EL (cell line): ENCODE data around the gene TRMT2A.

ENCODE experiments used
- DNase-seq: peaks from one replicate; pipeline ENCODE4 v3.0.0-alpha.2; 2016

The TRMT2A gene

DNA sequence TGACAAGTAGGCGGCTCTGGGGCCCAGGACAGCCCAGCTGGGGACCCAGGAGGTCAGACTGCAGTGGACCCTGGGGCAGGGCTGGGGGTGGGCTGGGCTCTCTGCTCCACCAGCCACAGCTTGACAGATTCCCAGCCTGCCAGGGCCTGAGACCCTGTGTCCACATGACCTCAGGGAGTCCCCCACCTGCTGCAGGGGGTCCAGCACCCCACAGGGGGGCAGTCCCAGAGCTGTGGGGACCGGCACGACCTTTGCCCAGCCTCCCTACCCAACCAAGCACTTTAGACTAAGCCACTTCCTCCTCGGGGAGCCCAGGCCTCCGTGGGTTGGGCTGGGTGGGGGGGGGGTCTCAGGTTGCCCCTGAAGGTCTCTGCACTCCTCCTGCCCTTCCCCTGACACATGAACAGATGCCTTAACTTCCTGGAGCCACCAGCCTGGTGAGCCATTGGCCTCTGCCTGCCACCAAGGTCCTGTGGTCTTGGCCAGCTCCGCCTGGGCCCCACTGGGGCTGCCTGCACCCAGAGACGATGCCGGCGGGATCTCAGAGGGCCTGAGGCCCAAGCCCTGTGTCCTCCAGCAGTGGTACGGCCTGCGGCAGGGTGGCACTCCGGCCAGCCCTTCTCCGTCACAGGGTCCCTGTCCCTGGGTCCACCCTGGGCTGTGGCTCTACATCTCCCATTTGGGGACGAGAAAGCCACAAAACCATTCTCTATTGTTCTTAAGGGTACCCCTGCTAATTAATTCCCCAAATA lies 30.4 kb upstream of the TRMT2A start:
- DNase-seq, result no peak

DNA sequence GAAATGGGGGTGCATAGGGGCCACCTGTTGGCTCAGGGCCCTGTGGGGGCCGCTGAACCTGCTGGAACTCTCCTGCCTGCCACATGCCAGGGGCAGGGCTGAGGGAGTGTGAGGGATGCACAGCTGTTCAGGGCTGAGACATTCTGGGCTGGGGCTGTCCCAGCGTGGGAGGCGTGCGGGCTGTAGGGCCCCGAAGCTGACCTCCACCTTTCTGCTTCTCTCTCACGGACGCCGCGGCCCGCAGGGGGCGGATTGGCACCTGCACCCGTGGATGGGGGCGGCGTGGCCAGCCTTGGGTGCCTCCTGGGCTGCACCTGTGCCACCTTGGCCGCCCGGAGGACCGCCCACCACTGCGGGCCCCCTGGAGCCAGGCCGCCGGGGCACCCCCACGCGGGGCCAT lies 29.8 kb upstream of the TRMT2A start:
- DNase-seq, result no peak

DNA sequence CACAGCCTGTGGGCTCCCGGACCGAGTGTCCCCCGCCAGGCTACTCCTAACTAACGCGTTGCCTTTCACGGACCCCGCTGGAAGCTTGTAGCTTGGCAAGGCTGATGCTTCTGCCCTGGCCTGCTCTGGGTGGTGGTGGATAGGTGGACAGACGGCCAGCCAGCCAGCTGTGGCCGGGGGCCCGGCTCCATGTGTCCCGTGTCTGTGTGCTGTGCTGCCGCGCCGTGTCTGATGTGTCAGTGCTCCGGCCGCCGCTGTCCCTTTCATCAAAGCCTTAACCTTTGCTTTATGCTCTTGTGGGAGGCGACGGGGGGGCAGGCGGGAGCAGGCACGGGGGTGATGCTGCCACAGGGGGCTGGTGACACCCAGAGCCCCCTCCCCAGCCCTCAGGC lies 28.8 kb upstream of the TRMT2A start:
- DNase-seq, result no peak

DNA sequence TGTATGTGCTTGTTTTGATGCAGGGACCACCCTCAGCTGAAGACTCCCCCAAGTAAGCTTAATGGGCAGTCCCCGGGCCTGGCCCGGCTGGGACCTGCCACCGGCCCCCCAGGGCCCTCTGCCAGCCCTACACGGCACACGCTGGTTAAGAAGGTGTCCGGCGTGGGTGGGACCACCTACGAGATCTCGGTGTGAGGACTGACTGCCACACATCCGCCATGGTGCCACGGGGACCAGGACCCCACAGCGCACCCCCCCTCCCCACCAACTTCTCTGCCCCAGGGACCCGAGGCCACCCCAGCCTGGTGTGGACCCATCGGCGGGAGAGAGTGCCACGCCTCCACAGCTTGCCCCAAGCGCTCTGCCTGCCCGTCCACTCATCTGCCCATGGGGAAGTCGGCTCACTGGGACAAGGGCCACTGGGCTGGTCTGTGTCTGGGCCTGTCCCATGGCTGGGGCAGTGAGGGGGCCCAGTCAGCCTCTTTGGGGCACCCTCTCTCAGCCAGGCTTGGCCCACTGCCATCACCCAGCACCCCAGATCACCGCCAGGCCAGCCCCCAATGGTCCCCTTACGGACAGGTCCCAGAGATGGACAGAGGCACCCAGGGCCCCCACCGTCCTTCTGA lies 28.3 kb upstream of the TRMT2A start:
- DNase-seq, result no peak

DNA sequence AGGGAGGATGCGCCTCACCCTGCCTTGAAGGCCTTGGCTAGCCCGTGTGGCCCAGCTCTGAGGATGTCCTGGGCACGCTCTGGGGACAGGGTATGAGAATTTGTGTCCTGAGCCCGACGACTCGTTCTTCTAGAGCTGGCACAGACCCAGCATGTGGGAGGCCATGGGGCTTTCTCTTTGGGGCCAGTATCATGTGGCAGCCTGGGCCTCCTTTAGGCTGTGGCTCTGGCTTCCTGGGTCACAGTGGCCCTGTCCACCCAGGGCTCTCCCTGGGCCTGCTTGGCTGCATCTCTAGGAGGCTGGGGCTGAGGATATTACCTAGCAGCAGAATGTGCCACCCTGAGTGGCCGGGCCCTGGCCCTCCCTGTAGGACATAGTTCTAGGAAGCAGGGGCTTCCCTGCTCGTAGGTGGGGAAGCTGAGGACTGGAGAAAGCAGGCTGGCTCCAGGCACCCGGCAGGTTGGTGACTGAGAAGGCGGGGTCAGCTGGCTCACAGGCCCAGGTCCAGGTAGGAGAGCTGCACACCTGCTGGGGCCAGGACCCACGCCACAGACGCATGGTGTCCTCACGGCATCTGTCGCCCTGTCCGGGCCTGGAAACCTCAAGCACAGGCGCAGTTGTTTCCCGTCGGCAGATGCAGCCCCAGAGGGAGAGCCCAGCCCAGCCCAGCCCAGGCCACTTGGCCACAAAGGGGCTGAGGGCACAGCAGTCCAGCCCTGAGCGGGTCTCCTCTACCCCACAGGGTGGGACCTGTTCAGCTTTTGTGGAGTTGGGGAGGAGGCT lies 27.0 kb upstream of the TRMT2A start:
- no peak for DNase-seq

DNA sequence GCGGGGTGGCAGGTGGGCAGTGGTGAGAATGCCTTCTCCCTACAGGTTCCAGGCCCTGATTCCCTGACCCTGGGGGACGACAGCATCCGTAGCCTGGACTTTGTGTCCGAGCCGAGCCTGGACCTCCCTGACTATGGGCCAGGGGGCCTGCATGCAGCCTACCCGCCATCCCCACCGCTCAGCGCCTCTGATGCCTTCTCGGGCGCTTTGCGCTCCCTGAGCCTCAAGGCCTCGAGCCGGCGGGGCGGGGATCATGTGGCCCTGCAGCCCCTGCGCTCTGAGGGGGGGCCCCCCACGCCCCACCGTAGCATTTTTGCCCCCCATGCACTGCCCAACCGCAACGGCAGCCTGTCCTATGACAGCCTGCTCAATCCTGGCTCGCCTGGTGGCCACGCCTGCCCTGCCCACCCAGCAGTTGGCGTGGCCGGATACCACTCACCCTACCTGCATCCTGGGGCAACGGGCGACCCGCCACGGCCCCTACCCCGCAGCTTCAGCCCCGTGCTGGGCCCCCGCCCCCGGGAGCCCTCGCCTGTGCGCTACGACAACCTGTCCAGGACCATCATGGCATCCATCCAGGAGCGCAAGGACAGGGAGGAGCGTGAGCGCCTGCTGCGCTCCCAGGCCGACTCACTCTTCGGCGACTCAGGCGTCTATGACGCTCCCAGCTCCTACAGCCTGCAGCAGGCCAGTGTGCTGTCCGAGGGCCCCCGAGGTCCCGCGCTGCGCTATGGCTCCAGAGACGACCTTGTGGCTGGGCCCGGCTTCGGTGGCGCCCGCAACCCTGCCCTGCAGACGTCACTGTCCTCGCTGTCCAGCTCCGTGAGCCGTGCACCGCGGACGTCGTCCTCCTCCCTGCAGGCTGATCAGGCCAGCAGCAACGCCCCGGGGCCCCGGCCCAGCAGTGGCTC lies 25.9 kb upstream of the TRMT2A start:
- no peak for DNase-seq

DNA sequence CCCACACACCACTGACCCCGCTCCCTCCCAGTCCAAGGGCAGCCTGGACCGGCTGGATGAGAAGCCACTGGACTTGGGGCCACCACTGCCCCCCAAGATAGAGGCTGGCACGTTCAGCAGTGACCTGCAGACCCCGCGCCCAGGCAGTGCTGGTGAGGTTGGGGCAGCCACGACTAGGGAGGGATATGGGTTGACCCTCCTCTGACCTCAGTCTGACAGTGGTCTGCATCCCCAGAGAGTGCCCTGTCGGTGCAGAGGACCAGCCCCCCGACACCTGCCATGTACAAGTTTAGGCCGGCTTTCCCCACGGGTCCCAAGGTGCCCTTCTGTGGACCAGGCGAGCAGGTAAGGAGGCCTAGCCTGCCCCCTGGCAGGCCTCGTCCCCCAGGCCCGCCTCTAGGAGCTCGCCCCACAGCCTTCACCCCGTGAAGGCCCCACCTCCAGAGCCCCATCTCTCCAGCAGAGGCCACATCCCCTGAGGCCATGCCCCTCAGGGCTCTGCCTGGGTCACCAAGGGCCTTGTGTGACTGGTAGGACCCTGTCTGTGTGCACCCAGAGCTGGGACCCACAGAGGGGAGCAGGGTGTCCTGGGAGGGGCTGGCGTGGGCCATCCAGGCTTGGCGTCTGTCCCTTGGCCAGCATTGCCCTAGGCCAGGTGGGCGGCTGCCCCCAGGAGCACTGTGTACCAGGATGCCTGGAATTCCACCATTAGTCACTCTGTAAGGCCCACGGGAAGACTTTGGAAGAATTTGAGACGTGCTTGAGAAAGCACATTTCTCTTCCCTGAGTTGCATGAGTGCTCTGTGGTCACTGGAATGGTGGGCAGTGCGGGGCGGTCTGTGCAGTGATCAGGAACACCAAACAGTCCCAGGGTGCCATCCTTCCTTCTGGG lies 24.4 kb upstream of the TRMT2A start:
- DNase-seq, result peak; percentile 91

DNA sequence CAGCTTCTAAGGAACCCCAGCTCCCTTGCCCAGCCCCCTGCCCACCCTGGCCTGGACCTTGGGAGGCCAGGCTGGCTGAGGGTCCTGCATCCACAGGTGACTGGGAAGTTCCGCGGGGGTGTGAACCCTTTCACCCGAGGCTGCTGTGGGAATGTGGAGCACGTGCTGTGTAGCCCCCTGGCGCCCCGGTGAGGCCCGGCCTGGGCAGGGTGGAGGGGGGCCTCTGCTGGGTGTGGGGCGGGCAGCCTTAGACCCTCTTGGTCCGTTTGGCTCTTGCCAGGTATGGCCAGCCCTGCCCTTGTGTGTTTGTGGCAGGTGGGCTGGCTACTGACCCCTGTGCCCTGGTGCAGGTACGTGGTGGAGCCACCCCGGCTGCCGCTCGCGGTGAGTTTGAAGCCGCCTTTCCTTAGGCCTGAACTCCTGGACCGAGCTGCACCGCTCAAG lies 23.5 kb upstream of the TRMT2A start:
- no peak for DNase-seq

DNA sequence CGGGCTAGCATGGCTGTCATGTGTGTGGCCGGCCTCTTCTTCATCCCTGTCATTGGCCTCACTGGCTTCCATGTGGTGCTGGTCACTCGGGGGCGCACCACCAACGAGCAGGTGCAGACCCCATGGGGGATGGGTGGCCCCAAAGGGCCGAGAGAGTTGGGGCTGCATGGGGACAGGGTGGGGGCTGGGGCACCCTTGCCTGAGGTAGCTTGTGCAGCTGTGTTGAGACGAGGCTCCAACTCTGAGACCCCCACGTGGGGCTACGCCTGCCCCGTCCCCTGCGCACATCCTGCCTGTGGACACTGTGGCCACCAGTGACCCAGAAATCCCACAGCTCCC lies 23.1 kb upstream of the TRMT2A start:
- no peak for DNase-seq

DNA sequence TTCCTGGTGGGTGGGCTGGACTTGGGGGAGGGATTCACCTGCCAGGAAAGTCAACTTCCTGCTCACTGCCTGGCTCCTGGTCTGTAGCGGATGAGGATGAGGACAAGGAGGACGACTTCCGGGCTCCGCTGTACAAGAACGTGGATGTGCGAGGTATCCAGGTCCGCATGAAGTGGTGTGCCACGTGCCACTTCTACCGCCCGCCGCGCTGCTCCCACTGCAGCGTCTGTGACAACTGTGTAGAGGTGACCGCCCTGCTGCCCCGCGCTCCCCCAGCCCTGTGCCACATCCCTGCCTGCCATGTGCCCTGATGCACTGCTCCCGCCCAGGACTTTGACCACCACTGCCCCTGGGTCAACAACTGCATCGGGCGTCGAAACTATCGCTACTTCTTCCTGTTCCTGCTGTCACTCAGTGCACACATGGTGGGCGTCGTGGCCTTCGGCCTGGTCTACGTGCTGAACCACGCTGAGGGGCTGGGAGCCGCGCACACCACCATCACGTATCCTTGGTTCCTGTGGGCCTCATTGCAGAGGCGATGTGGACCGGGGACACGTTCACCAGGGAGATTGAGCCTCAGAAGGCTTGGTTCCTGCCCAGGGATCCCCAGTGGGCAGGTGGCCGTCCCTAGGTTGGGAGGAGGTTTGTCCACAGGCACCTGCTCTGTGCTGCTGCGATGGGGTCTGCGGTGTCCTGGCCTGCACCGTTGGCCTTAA lies 22.5 kb upstream of the TRMT2A start:
- DNase-seq, result no peak

DNA sequence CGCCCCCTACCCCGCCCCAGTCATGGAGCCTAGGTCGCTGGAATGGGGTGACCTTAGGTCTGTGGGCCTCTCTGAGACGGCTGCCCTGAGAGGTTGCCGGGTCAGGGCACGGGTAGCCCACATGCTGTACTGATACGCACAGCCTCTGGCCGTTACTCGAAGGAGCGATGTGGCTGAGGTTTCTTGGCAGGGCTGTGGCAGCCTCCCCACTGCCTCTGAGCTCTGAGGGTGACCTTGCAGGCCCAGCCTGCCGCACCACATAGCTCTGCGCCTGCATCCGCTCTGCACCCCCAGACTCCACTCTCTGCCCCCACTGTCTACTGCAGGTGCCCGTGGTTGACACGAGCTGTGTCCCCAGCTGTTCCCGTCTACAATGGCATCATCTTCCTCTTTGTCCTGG lies 21.8 kb upstream of the TRMT2A start:
- no peak for DNase-seq

DNA sequence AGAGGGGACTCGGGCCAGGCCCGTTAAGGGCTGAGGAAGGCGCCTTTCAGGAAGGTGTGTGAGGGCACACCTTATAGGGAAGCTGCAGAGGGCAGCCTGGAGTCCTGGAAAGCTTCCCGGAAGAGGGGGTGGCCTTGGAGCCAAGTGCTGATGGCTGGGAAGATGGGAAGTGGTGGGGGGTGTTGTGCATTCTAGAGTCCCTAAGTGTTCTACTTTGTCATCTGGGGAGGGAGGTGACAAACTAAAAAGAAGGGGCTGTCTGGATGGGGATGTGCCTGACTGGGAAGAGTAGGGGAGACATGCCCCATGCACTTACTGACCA lies 21.4 kb upstream of the TRMT2A start:
- DNase-seq, result no peak

DNA sequence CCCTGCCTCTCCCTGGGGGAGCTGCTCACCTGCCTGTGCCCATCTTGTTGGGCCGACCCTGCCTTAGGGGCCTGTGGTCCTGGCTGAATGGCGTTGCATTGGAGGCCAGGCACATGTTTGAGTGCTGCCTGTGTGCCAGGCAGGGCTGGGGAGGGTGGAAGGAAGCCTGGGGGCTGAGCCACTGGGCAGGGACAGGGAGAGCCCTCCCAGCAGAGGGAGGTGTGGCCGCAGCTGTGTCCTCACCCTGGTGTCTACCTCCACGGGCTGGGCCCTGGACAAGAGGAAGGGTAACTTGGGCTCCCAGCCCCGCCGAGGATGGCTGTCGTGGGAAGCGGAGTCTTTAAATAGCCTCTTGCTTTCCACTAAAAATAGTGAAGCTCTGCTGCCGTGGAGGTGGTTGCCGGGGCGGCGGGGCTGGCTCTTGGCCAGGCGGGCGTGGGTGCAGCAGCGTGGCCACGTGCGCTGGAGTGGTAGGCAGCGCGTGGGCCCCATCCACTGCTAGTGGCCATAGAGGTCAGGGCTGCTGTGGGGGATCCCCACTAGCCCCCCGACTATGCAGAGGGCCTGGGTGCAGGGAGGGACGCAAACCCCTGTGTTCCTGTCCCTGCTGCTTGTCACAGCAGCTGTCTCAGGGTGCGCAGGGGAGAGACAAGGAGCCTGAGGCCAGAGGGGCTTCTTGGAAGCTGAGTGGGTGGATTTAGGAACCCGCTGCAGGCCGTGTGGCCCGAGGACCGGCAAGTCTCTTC lies 20.8 kb upstream of the TRMT2A start:
- DNase-seq, result no peak

DNA sequence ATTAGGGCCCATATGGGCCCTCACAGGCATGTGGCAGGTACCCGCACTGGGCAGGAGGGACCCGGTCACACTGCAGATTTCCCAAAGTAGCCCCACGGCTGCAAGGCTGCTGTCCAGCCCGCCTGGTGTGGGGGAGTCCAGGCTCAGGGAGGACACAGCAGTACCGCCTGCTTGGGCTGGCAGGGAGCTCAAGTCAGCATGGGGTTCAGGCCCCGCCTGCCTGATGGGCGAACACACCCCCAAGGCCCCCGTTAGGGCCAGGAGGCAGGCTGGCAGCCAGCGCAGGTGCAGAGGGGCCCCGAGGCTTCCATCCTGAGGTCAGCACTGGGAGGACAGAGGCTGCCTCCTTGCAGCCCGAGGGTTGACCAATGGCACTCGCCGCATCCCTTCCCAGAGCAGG lies 20.1 kb upstream of the TRMT2A start:
- DNase-seq, result no peak

DNA sequence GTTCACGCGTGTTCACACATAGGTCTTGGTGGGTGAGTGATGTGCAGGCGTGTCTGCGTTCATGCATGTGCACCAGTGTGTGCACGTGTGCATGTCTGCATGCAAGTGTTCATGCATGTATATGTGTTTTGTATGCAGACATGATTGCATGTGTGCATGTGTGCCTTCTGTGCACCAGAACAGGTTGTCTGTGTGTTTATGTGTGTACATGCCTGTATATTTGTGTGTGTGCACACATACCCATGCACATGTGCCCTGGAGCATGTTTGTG lies 19.5 kb upstream of the TRMT2A start:
- DNase-seq, result no peak

DNA sequence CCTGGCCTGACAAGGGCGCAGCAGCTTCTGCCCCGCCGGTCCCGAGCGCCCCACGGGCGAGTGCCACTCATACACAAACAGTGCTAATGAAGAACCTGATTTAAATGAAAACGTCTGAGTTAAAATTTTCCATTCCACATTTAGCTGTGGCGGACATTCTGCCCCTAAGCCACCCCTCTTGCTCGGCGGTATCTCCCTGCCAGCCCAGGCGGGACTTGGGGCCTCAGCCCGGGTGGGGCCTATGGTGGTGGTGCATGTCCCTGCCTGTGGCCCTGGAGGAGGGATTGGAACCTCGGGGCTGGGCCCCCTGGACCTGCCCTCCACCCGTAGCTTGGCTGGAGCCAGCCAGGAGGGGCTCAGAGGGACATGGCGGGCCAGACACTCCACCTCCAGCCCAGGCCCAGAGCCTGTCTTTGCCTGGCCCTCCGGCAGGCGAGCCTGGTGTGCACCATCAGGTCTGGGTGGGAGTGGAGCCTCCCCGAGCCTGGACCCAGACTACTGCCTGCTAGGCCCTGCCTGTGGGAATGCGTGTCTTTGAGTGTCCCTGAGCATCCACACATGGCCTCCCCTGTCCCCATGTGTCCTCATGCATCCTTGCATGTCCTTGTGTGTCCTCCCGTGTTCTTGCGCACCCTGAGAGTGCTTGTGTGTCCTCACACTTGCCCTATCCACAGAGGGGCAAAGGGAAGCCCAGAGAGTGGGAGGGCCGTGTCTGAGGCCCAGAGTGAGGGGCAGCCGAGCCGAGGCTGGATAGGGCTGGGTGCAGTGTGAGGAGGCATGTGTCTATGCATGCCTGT lies 19.0 kb upstream of the TRMT2A start:
- DNase-seq, result no peak

DNA sequence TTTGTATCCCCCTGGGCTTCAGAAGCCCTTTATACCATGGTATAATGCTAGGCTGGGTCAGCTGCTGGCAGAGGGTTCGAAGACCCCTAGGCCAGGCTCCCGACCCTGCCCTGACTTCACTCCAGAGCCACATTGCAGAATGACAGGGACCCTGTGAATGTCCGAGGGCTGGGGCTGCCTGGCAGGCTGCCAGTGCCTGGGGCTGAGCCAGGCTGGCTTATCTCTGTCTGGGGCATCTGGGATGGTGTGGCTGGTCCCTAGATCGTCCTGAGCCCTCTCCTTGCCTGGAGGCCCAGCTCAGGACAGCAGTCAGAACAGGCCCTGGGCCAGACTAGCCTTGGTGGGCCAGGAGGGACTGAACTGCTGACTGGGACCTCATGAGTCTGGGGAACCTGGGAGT lies 18.2 kb upstream of the TRMT2A start:
- DNase-seq, result no peak

DNA sequence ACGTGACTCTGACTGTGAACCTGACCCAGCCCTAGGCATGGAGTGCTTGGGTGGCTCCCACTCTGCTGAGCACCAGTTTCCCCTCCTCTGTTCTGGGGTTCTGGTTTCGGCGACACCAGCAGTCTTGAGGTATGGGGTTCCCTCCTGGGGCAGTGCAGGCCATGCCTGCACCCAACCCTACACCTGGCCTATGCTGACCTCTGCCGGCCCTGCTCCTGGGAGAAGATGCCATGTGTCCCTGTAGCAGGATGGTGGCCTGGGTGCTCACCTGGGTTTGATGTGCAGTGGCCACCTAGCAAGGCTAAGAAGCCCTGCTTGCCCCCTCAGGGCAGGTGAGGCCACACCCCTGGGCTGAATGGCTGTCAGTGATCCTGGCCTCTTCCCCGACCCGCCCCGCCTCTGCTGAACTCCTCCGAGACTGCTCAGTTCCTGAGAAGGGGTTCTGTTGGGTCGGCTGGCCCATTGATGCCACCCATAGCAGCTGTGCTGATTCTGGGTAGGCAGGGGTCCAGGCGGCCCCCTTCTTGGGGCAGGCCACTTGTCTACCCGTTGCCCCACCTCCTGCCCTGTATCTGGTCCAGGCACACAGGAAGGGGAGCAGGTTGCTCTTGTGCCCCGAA lies 17.0 kb upstream of the TRMT2A start:
- no peak for DNase-seq

DNA sequence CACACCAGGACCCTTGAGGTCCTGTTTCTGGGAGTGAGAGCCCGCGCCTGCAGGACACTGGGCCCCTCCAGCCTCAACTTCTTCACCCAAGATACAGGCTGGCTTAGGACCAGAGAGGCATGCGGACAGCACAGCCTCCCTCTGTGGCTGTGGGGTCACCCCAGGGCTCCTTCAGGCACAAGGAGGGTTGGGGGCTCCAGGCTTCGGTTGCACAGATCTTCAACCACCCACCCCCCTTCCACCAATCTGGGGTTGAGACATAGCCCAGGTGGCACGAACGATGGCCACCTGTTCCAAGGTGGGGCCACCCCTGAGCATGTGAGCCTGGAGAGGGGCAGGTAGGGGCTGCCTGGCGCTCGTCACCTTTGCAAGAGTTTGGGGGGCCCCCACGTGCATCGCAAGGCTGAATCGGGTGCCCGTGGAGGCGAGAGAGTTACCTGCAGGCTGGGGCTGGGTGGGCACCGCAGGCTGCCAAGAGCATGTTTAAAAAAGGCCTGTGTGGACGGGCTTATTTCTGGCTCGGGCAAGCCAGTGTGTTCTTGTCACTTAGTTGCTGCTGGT lies 15.7 kb upstream of the TRMT2A start:
- no peak for DNase-seq
